AG20443 (cell line): ENCODE results near the gene CDH16.

ENCODE experiments used
- DNase-seq: peaks from one replicate; pipeline ENCODE4 v3.0.0; 2012; ENCODE audit warnings: low spot score, mixed read lengths

The CDH16 gene

GRCh38 chr16:66927918-66928649, 9.4 kb upstream of the CDH16 start:
- peak; percentile 36 for DNase-seq

GRCh38 chr16:66926961-66927436, 8.3 kb upstream of the CDH16 start:
- peak; percentile 92 for DNase-seq

- DNase-seq, result no peak
Observed at GRCh38 chr16:66926171-66926947, 7.7 kb upstream of the CDH16 start.

- peak; percentile 55 for DNase-seq
Observed at GRCh38 chr16:66925322-66925840, 6.7 kb upstream of the CDH16 start, which contains the start of gene RRAD. TSS of gene RRAD (minus strand) at chr16:66925535. CDS start at chr16:66925179, 356 bp downstream.

- DNase-seq, result peak; percentile 83
Observed at GRCh38 chr16:66924527-66925321, 6.0 kb upstream of the CDH16 start.

DNA sequence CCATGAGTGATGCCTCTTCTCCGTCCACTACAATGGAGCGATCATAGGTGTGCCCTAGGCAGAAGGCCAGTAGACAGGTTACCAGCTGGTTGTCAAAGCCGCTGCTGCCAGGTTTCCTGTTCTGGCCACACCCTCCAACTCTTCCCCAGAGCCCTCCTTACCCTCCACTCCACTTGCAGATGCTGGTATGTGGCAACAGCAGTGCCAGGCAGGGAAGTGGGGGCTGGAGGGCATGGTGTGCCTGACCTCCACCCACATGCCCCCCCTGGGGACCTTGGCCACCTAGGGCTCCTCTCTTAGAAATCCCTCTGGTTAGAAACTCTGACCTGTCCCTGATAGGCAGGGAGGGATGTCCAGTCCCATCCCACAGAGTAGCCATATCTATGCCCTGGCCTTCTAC, 5.2 kb upstream of the CDH16 start:
- DNase-seq, result no peak

DNA sequence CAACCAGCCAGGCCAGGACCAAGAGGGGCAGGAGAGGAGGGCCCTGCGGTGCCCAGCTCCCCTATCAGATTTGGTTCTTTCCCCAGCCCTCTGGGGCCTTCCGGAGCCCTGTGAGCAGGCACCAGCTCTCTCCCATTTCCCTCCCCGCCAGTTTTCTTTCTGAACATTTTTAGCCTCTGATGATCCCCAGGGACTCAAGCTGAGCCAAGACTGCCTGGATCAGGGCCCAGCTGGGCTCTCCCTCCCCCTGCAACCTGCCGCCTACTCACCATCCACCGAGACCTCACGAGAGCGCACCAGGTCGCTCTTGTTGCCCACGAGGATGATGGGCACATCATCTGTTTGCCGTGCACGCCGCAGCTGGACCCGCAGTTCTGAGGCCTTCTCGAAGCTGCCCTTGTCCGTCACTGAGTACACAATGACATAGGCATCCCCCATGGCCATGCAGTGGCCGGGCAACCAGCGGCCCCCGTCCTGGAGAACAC, 4.6 kb upstream of the CDH16 start:
- DNase-seq, result no peak

- DNase-seq, result no peak
Observed at GRCh38 chr16:66921729-66922450, 3.2 kb upstream of the CDH16 start.

DNA sequence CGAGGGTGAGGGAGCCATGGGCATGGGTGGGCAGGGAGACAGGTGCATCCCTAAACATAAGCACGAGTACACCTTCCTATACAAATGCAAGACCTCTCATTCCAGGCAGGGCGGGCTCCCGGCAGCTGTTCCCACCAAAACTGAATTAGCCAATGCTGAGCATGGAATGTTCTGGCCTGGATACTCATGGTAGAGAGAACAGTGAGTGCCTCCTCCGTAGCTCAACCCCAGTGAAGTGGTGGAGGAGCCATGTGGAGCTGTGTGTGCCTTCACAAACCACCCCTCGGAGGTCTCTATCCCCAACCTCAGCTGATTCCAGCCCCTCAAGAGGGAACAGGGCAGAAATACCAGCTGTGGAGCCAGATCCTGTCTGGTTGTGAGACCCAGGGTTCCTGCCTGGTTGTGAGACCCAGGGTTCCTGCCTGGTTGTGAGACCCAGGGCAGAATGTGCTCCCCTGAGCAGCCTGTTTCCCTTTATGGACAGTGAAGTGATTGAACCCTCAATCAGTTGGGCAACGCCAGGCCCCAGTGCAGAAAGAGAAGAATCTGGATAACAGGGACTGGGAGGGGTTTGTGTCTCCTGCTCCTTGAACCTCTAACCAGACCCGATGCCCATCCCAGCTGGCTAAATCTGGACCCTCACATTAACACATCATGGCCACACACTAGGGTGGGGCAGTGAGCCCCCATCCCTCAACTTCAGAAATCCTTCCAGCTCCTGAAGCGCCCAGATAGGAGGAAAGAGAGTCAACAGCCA, 2.4 kb upstream of the CDH16 start:
- DNase-seq, result no peak

- DNase-seq, result no peak
Observed at GRCh38 chr16:66920299-66920590, 1.6 kb upstream of the CDH16 start.

DNA sequence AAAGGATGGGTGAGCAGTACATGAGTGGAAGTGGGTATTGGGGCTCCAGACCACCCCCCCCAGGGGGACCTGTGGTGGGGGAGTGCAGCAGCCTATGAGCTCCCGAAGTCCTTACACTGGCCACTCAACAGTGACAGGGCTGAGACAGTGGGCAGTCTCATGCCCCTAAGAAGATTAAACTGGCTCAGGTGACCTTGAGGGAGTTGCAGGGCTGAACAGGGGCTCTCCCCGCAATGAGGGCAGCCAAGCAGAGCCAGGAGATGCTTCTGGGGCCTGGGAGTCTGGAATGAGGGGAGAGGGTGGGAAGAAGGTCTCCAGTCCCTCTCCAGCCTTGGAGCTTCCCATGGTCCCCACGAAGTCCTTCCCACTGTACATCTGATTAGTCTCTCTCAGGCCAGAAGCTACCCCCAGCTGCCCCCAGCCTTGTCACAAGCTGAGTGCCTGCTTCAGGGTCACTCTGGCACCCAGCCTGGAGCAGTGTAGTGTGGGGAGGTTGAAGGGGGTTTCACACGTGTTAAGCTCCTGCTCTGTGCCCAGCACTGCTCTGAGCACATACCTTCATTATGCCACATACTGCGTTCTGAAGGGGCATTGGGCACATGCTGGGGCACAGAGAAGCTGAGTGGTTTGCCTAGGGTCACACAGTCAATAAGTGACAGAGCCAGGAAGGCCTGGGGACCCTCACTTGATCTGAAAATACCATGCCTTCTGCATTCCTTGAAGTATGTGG, 1.0 kb upstream of the CDH16 start:
- no peak for DNase-seq

DNA sequence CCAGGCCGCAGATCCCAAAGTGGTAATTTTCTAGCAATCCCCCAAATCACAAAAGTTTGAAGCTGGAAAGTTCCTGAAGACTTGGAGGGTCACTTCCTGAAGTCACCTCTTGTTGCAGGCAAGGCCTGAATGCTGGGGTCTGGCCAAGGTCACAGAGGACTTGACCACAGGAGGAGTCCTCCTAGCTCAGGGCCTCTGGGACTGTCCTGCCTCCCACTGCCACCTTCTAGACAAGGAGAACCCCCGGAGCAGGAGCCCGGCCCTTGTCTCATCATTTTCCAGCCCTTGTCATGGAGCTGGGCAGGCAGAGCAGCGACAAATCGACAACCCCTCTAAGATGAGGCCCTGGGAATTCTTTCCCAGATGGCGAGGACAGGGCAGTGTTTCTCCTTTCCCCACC, 330 bp downstream of the CDH16 start:
- DNase-seq, result no peak

DNA sequence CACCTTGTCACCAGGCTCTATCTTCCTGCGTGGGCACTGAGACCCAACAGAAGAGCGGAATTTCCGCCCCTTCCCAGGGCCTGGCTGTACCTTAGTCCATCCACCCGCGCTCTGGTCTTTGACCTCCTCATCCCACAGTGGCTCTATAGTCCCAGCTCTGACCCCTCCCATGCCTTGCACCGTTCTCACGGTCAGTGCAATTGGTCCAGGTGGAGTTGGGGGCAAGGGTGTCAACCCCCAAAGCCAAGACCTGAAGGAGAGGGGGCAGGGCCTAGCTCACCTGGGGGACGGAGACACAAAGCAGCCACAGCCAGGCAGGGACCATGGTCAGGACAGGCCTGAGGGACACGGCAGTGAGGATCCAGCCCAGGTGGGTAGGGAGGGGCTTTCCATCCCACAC, 944 bp downstream of the CDH16 start:
- no peak for DNase-seq

DNA sequence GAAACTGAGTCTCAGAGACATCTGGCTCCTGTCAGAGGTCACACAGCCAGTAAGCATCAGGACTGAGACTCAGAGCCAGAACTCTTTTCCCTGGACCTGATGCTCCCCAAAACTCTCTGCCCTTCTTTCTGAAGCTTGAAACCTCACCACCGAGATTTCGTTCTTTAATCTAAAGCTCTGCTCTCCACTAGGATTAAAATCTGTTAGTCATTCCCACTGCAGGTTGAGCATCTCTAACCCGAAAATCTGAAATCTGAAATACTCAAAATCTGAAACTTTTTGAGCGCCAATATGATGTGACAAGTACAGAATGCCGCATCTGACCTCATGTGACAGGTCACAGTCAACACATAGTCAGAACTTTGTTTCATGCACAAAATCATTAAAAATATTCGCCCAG, 2.2 kb downstream of the CDH16 start:
- no peak for DNase-seq

GRCh38 chr16:66915041-66915440, 3.6 kb downstream of the CDH16 start:
- no peak for DNase-seq

- no peak for DNase-seq
Observed at GRCh38 chr16:66914541-66914940, 4.1 kb downstream of the CDH16 start.

DNA sequence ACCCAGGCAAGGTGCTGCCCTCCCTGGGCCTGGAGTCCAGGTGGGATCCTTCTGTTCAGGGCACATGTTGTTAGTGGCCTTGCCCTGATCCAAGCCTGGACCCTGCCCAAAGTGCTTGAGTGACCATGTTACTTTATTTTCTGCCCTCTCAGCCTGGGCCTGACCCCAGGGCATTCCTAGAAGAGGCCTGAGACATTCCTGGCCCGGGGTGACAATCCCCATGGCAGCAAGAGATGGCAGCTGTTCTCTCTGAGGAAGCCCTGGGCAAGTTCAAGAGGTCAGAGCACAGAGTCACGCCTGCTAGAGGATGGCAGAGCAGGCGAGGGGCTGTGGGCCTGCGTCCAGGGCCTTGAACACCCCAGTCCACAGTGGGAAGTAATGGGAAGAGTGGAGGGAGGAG, 5.0 kb downstream of the CDH16 start:
- no peak for DNase-seq

DNA sequence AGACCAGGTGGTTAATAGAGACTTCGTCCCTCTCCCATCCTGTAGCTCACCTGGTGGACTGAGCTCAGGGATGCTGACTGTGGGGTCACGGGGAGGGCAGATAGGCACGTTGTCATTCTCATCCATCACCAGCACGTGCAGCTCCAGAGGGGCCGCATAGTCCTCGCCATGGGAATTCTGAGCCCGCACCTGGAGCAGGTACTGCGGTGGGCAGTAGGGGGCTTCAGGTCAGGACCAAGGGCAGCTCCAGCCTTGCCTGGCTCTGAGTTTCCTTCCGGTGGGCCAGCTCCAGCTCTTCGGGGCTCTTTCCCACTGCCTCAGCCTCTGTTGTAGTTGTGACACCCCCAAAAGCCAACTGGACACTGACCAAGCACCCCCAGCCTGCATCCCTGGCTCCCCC, 5.6 kb downstream of the CDH16 start:
- no peak for DNase-seq

- DNase-seq, result no peak
Observed at GRCh38 chr16:66911801-66912200, 6.9 kb downstream of the CDH16 start.

- no peak for DNase-seq
Observed at GRCh38 chr16:66911112-66911511, 7.6 kb downstream of the CDH16 start.
